HepG2 (cell line): ENCODE measurements around the gene CHST14. TPM values are rescaled to one million over a fixed set of nuclear protein-coding genes. Genes with fewer than 3 reads are reported as not detected.

Source experiments
- CENPBD1 ChIP-seq: sonication (generic); formaldehyde crosslinking; IDR thresholded peaks from 2 replicates; pipeline ENCODE4 v1.8.0; 2022; ENCODE audit warnings: missing genetic modification reagents, low read depth, mild to moderate bottlenecking, borderline replicate concordance
- E2F2 ChIP-seq: sonication (generic); formaldehyde crosslinking; IDR thresholded peaks from 2 replicates; pipeline ENCODE4 v1.4.0; 2020; ENCODE audit warnings: missing genetic modification reagents, borderline replicate concordance
- FOXO4 ChIP-seq: sonication (generic); formaldehyde crosslinking; conservative IDR thresholded peaks from 2 replicates; pipeline ENCODE4 v1.8.1; 2023; ENCODE audit warnings: missing genetic modification reagents
- GABPB1 ChIP-seq: IDR thresholded peaks from 2 replicates; pipeline ENCODE4 v1.6.1; 2016; ENCODE audit warnings: mild to moderate bottlenecking, missing genetic modification reagents, moderate library complexity, missing compliant biosample characterization
- GRHL1 ChIP-seq: sonication (generic); formaldehyde crosslinking; conservative IDR thresholded peaks from 2 replicates; pipeline ENCODE4 v1.8.0; 2022; ENCODE audit warnings: missing genetic modification reagents
- HMGXB3 ChIP-seq: sonication (generic); formaldehyde crosslinking; IDR thresholded peaks from 2 replicates; pipeline ENCODE4 v1.4.0; 2020; ENCODE audit warnings: missing genetic modification reagents, borderline replicate concordance
- KLF13 ChIP-seq: sonication (generic); formaldehyde crosslinking; IDR thresholded peaks from 2 replicates; pipeline ENCODE4 v1.4.0; 2020; ENCODE audit warnings: mild to moderate bottlenecking, missing genetic modification reagents
- NR3C1 ChIP-seq: sonication (generic); formaldehyde crosslinking; IDR thresholded peaks from 2 replicates; pipeline ENCODE4 v1.4.0; 2020; ENCODE audit warnings: missing genetic modification reagents
- RBM39 ChIP-seq: fragments of 200-400 bp; formaldehyde crosslinking; IDR thresholded peaks from one replicate; pipeline ENCODE4 v1.6.1; 2018; ENCODE audit warnings: antibody characterized with exemption, mild to moderate bottlenecking, low read depth, low read length; ENCODE audit not compliant: poor library complexity, severe bottlenecking
- TBP ChIP-seq: sonication (generic); formaldehyde crosslinking; IDR thresholded peaks from 2 replicates; pipeline ENCODE4 v1.5.0; 2020; ENCODE audit warnings: missing genetic modification reagents
- ZNF10 ChIP-seq: sonication (generic); formaldehyde crosslinking; IDR thresholded peaks from 2 replicates; pipeline ENCODE4 v1.4.0; 2020; ENCODE audit warnings: mild to moderate bottlenecking, low read depth, missing genetic modification reagents, borderline replicate concordance
- ZNF414 ChIP-seq: sonication (generic); formaldehyde crosslinking; IDR thresholded peaks from 2 replicates; pipeline ENCODE4 v1.5.0; 2020; ENCODE audit warnings: missing genetic modification reagents
- ZNF530 ChIP-seq: sonication (generic); formaldehyde crosslinking; IDR thresholded peaks from 2 replicates; pipeline ENCODE4 v1.5.0; 2020; ENCODE audit warnings: low read depth, mild to moderate bottlenecking, missing genetic modification reagents
- ZNF607 ChIP-seq: sonication (generic); formaldehyde crosslinking; IDR thresholded peaks from 2 replicates; pipeline ENCODE4 v1.5.1; 2020; ENCODE audit warnings: missing genetic modification reagents, mild to moderate bottlenecking, borderline replicate concordance
- ZNF792 ChIP-seq: IDR thresholded peaks from 2 replicates; pipeline ENCODE4 v1.6.1; 2016
- polyA plus RNA-seq, 8 experiments: library from polyadenylated mRNA; depleted of rRNA in 3 of 8; stranded (reverse) in 7 of 8; unstranded in 1 of 8; fragments of >200 nt; fragmentation: Illumina TruSeq in 4 of 8; extraction: Trizol in 4 of 8; gene quantifications; 2 replicates each; pipeline versions ENCODE4 v1.2.1 to v1.2.3, GENCODE V29; 2011 to 2016; ENCODE audit warnings: low read depth in 4 of 8, missing spikeins in 1 of 8, mixed read lengths in 1 of 8; ENCODE audit not compliant: insufficient read depth in 1 of 8
- total RNA-seq, 5 experiments: library from RNA; depleted of rRNA; stranded (reverse); fragments of >200 nt; fragmentation: Illumina TruSeq; extraction: Trizol; gene quantifications; 2 replicates each; pipeline ENCODE4 v1.2.3, GENCODE V29; 2016; ENCODE audit warnings: low read depth in 1 of 5

Gene CHST14
- total and polyA plus RNA-seq, 2 of the 13 experiments (the other 11 are each of a cell fraction or from before 2014, with no cell fraction given), result 8.9 to 12.4 TPM

- TF ChIP-seq ZNF414 (CRISPR knock-in tag) (no peak), ZNF530 (CRISPR knock-in tag) (no peak), ZNF607 (CRISPR knock-in tag) (no peak), CENPBD1 (CRISPR knock-in tag) (no peak), NR3C1 (CRISPR knock-in tag) (no peak), HMGXB3 (CRISPR knock-in tag) (no peak), GRHL1 (CRISPR knock-in tag) (no peak), KLF13 (CRISPR knock-in tag) (no peak), ZNF10 (CRISPR knock-in tag) (no peak), FOXO4 (no peak), TBP (no peak), RBM39 (no peak), E2F2 (CRISPR knock-in tag) (no peak), GABPB1 (no peak), ZNF792 (CRISPR knock-in tag) (no peak)
Measured at GRCh38 chr15:40470423-40471104, at the start of gene CHST14 (continued).
